ENCODE results near the gene TNXB. TPM values are rescaled to one million over a fixed set of nuclear protein-coding genes. Genes with fewer than 3 reads are reported as not detected.

The TNXB gene
- total and polyA plus RNA-seq, 2 experiments from 2014 or later = 2.0 to 6.0 TPM

DNA sequence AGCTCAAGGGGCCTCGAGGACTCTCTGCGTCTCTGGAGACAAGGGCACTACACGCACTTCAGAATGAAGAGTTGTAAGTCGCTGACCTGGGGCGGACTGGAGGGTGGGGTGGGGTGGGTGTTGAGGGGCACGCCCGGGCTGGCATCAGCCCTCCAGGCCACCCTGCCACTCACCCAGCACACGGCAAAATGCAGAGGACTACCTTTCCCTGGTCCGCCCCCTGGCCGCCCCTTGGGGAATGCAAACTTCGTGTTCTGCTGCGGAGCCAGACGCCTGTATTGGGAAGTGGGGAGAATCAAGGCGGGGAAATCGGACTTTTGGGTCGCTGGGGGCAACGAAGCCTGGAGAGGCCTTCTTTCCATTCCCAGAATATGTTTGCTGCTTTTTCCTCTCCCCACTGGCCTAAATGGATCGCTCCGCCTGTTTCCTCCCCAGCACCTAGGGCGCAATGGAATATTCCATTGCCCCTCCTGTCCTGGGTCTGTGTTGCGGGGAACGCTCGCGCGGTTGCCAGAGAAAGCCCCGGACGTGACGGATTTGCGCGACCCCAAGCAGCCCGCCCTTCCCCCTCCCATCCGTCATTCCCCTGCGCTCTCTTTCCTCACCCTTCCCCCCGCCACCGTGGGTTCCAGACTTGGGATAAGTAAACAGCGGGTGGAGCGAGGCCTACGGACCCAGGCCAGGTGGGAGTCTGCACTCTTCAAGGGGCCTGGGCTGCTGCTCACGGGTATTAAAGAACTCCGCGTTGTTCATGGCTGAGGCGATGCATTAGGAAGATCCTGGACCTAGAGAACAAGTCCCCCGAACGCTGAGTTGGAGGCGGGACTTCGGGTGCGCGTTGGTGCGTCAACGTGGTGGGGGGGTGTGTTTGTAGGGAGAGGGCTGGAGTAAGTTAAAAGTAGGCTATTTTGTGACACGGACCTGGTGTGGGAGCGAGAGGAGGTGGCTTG lies 44.7 kb upstream of the TNXB start, which contains the start of gene PPT2:
Gene PPT2, plus strand, starts transcription at position 578 of the 950 bp plus-strand sequence. CDS start 454 bp downstream, outside the sequence.
- H3F3A ChIP-seq (replicated peaks; ENCODE audit: low read depth) = peaks cover 9% of the 10 kb centered on the region
- DNase-seq (ENCODE audit: low spot score) (peak; percentile 96), ATAC-seq (peak; percentile 41)
- H3K4me1 Mint-ChIP-seq = peaks cover 42% of the 10 kb centered on the region
- H3K36me3 ChIP-seq (ENCODE audit: insufficient read depth) = peaks cover 10% of the 10 kb centered on the region
- peak within 1 kb of the TSS; percentile 96 for H3K27ac Mint-ChIP-seq
- peak within 1 kb of the TSS; percentile 94 for H3K4me3 Mint-ChIP-seq
- peak within 1 kb of the TSS; percentile 100 for H3K4me2 ChIP-seq
- H3K27ac ChIP-seq (ENCODE audit: low read depth) = peak within 1 kb of the TSS; percentile 79
- H3K79me2 ChIP-seq (replicated peaks; ENCODE audit: insufficient read depth) = no peaks in the 10 kb centered on the region
- H2AFZ ChIP-seq = peak within 1 kb of the TSS; percentile 100
- H3K27me3 ChIP-seq (ENCODE audit: insufficient read depth) = peaks cover 44% of the 10 kb centered on the region
- TF ChIP-seq NANOG (IDR thresholded peaks at IDR 0.05; ENCODE audit: borderline replicate concordance) = no peak
- TF ChIP-seq, protein P1, sequence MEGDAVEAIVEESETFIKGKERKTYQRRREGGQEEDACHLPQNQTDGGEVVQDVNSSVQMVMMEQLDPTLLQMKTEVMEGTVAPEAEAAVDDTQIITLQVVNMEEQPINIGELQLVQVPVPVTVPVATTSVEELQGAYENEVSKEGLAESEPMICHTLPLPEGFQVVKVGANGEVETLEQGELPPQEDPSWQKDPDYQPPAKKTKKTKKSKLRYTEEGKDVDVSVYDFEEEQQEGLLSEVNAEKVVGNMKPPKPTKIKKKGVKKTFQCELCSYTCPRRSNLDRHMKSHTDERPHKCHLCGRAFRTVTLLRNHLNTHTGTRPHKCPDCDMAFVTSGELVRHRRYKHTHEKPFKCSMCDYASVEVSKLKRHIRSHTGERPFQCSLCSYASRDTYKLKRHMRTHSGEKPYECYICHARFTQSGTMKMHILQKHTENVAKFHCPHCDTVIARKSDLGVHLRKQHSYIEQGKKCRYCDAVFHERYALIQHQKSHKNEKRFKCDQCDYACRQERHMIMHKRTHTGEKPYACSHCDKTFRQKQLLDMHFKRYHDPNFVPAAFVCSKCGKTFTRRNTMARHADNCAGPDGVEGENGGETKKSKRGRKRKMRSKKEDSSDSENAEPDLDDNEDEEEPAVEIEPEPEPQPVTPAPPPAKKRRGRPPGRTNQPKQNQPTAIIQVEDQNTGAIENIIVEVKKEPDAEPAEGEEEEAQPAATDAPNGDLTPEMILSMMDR (conservative IDR thresholded peaks at IDR 0.05; ENCODE audit: low read depth in 2 of 2) = peak in 1 of 2 experiments; percentile 9; a peak in 1 of 4 replicates
- TF ChIP-seq EZH2 (IDR thresholded peaks at IDR 0.05; ENCODE audit: low read depth, unreplicated experiment) = no peak
- TF ChIP-seq, protein P2, sequence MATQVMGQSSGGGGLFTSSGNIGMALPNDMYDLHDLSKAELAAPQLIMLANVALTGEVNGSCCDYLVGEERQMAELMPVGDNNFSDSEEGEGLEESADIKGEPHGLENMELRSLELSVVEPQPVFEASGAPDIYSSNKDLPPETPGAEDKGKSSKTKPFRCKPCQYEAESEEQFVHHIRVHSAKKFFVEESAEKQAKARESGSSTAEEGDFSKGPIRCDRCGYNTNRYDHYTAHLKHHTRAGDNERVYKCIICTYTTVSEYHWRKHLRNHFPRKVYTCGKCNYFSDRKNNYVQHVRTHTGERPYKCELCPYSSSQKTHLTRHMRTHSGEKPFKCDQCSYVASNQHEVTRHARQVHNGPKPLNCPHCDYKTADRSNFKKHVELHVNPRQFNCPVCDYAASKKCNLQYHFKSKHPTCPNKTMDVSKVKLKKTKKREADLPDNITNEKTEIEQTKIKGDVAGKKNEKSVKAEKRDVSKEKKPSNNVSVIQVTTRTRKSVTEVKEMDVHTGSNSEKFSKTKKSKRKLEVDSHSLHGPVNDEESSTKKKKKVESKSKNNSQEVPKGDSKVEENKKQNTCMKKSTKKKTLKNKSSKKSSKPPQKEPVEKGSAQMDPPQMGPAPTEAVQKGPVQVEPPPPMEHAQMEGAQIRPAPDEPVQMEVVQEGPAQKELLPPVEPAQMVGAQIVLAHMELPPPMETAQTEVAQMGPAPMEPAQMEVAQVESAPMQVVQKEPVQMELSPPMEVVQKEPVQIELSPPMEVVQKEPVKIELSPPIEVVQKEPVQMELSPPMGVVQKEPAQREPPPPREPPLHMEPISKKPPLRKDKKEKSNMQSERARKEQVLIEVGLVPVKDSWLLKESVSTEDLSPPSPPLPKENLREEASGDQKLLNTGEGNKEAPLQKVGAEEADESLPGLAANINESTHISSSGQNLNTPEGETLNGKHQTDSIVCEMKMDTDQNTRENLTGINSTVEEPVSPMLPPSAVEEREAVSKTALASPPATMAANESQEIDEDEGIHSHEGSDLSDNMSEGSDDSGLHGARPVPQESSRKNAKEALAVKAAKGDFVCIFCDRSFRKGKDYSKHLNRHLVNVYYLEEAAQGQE (IDR thresholded peaks at IDR 0.05; ENCODE audit: unreplicated experiment) = no peak
- no peak for TF ChIP-seq ZNF114 (CRISPR knock-in tag; IDR thresholded peaks at IDR 0.05)
- TF ChIP-seq JUNB (IDR thresholded peaks at IDR 0.05; ENCODE audit: unreplicated experiment) = no peak
- TF ChIP-seq POLR2AphosphoS5 (IDR thresholded peaks at IDR 0.05; ENCODE audit: low read depth) = peak; percentile 36; the same call in 1 of the 2 replicates
- no peak for TF ChIP-seq STAT1 (IDR thresholded peaks at IDR 0.05; ENCODE audit: unreplicated experiment)
- TF ChIP-seq ZNF331 (CRISPR knock-in tag; IDR thresholded peaks at IDR 0.05; ENCODE audit: low read depth) = 0 out of 2 replicates have a peak, but pooled peaks have one; percentile 6
- TF ChIP-seq, protein P3, sequence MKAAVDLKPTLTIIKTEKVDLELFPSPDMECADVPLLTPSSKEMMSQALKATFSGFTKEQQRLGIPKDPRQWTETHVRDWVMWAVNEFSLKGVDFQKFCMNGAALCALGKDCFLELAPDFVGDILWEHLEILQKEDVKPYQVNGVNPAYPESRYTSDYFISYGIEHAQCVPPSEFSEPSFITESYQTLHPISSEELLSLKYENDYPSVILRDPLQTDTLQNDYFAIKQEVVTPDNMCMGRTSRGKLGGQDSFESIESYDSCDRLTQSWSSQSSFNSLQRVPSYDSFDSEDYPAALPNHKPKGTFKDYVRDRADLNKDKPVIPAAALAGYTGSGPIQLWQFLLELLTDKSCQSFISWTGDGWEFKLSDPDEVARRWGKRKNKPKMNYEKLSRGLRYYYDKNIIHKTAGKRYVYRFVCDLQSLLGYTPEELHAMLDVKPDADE (IDR thresholded peaks at IDR 0.05) = 0 out of 2 replicates have a peak, but pooled peaks have one; percentile 55
- no peak for TF ChIP-seq EZH2phosphoT487 (IDR thresholded peaks at IDR 0.05; ENCODE audit: unreplicated experiment)
- peak; percentile 97 for TF ChIP-seq CREB1 (CRISPR knock-in tag; IDR thresholded peaks at IDR 0.05; ENCODE audit: low read depth)
- TF ChIP-seq, protein P4, sequence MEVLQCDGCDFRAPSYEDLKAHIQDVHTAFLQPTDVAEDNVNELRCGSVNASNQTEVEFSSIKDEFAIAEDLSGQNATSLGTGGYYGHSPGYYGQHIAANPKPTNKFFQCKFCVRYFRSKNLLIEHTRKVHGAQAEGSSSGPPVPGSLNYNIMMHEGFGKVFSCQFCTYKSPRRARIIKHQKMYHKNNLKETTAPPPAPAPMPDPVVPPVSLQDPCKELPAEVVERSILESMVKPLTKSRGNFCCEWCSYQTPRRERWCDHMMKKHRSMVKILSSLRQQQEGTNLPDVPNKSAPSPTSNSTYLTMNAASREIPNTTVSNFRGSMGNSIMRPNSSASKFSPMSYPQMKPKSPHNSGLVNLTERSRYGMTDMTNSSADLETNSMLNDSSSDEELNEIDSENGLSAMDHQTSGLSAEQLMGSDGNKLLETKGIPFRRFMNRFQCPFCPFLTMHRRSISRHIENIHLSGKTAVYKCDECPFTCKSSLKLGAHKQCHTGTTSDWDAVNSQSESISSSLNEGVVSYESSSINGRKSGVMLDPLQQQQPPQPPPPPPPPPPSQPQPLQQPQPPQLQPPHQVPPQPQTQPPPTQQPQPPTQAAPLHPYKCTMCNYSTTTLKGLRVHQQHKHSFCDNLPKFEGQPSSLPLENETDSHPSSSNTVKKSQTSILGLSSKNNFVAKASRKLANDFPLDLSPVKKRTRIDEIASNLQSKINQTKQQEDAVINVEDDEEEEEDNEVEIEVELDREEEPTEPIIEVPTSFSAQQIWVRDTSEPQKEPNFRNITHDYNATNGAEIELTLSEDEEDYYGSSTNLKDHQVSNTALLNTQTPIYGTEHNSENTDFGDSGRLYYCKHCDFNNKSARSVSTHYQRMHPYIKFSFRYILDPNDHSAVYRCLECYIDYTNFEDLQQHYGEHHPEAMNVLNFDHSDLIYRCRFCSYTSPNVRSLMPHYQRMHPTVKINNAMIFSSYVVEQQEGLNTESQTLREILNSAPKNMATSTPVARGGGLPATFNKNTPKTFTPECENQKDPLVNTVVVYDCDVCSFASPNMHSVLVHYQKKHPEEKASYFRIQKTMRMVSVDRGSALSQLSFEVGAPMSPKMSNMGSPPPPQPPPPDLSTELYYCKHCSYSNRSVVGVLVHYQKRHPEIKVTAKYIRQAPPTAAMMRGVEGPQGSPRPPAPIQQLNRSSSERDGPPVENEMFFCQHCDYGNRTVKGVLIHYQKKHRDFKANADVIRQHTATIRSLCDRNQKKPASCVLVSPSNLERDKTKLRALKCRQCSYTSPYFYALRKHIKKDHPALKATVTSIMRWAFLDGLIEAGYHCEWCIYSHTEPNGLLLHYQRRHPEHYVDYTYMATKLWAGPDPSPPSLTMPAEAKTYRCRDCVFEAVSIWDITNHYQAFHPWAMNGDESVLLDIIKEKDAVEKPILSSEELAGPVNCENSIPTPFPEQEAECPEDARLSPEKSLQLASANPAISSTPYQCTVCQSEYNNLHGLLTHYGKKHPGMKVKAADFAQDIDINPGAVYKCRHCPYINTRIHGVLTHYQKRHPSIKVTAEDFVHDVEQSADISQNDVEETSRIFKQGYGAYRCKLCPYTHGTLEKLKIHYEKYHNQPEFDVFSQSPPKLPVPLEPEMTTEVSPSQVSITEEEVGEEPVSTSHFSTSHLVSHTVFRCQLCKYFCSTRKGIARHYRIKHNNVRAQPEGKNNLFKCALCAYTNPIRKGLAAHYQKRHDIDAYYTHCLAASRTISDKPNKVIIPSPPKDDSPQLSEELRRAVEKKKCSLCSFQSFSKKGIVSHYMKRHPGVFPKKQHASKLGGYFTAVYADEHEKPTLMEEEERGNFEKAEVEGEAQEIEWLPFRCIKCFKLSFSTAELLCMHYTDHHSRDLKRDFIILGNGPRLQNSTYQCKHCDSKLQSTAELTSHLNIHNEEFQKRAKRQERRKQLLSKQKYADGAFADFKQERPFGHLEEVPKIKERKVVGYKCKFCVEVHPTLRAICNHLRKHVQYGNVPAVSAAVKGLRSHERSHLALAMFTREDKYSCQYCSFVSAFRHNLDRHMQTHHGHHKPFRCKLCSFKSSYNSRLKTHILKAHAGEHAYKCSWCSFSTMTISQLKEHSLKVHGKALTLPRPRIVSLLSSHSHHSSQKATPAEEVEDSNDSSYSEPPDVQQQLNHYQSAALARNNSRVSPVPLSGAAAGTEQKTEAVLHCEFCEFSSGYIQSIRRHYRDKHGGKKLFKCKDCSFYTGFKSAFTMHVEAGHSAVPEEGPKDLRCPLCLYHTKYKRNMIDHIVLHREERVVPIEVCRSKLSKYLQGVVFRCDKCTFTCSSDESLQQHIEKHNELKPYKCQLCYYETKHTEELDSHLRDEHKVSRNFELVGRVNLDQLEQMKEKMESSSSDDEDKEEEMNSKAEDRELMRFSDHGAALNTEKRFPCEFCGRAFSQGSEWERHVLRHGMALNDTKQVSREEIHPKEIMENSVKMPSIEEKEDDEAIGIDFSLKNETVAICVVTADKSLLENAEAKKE (CRISPR knock-in tag; IDR thresholded peaks at IDR 0.05) = no peak
- peaks cover 28% of the 10 kb centered on the region for H3K4me1 ChIP-seq (ENCODE audit: insufficient read depth)
- H3K4me3 ChIP-seq = peak within 1 kb of the TSS; percentile 100
- 0 out of 2 replicates have a peak, but pooled peaks cover 8% of the 10 kb centered on the region for H4K20me1 ChIP-seq (replicated peaks; ENCODE audit: insufficient read depth)
- peaks cover 43% of the 10 kb centered on the region for H3K27me3 Mint-ChIP-seq (ENCODE audit: insufficient read depth, low read depth, poor library complexity)
- H3K9me3 Mint-ChIP-seq = no peaks in the 10 kb centered on the region; the same call in 1 of the 3 replicates
- peaks cover 26% of the 10 kb centered on the region for H3K36me3 Mint-ChIP-seq (ENCODE audit: low read depth)
- no peaks in the 10 kb centered on the region for H3K9me2 ChIP-seq (ENCODE audit: insufficient read depth)
